GM18507 (cell line): Measurements from ENCODE around the gene UPK3BL2.
"Not testable (repeated sequence)": the region's sequence is repeated elsewhere in the genome, so short reads cannot be mapped to it uniquely, and the experiment has no call there.

Experiments
- DNase-seq: peaks from one replicate; pipeline ENCODE4 v3.0.0; 2011; ENCODE audit warnings: low read depth; ENCODE audit not compliant: insufficient read length; ENCODE audit errors: extremely low spot score
- FAIRE-seq: peaks from 2 replicates; lab custom pipeline; 2011; peaks lifted over from hg19 to GRCh38; lab: Jason Lieb, UNC

Gene UPK3BL2, protein sequence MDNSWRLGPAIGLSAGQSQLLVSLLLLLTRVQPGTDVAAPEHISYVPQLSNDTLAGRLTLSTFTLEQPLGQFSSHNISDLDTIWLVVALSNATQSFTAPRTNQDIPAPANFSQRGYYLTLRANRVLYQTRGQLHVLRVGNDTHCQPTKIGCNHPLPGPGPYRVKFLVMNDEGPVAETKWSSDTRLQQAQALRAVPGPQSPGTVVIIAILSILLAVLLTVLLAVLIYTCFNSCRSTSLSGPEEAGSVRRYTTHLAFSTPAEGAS

DNA sequence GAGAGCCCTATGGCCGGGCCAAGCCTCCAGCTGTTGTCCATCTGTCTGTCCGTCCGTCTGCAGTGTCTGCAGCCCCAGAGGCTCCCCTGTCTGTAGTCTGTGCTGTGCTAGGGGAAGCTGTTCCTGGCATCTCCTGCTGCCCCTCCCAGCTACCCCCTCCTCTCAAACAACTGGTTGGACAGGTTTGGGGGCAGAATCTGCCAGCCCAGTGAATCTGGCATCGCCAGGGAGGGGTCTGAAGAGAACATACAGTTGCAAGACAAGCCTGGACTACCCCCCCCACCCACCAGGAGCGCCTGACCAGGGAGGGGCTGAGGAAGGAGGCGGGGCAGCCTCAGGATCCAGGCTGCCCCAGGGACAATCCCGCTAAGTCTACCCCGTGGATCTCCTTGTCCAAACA is at the start of gene UPK3BL2:
Gene UPK3BL2 (minus strand): TSS at position 101 of the 400 bp plus-strand sequence. CDS start 60 bp downstream, at position 41.
- DNase-seq, FAIRE-seq: not testable (repeated sequence)

DNA sequence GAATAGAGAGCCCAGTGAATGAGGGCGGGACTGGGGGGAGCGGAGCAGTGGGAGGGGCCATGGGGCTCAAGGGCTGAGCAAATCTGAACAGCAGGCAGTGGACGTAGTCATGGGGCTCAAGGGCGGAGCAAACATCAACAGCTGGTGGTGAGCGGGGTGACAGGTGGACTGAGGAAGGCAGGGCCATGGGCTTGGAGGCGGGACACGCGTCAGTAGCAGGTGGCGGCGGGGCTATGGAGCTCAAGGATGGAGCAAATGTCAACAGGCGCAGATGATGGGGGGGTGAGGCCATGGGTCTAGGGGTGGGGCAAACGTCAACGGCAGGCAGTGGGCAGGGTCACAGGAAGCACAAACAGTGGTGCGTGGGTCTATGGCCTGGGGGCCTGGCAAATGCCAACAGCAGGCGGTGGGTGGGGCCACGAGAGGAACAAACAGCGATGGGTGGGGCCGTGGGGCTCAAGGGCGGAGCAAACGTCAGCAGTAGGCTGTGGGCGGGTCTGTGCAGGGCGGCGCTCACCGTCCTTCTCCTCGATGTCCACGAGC is 49.1 kb upstream of the UPK3BL2 start:
- not testable (repeated sequence) for DNase-seq, FAIRE-seq

DNA sequence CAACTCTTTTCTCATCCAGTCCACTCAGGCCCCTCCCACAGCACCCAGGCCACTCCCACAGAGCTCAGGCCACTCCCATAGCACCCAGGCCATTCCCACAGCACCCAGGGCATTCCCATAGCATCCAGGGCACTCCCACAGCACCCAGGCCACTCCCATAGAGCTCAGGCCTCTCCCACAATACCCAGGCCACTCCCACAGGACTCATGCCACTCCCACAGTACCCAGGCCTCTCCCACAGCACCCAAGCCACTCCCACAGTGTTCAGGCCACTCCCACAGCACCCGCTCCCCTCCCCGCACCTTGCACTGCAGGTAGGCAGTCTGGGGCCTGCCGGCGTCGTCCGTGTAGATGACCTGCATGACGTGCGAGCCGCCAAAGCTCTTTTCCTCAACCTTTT is 46.4 kb upstream of the UPK3BL2 start:
- DNase-seq, FAIRE-seq: not testable (repeated sequence)

DNA sequence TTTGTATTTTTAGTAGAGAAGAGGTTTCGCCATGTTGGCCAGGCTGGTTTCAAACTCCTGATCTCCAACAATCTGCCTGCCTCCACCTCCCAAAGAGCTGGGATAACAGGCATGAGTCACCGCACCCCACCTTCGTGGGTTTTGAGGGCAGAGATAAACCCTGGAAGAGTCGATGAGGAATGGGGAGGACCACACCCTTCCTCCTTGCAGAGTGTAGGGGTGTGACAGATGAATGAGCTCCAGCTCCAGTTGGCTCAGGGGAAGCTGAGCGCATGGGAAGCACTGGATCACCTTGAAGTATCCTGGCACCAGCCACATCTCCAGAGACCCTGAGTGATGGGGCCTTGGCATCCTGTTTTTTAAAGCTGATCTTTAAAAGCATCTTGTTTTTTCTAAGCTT is 40.0 kb upstream of the UPK3BL2 start:
- DNase-seq, FAIRE-seq: not testable (repeated sequence)

DNA sequence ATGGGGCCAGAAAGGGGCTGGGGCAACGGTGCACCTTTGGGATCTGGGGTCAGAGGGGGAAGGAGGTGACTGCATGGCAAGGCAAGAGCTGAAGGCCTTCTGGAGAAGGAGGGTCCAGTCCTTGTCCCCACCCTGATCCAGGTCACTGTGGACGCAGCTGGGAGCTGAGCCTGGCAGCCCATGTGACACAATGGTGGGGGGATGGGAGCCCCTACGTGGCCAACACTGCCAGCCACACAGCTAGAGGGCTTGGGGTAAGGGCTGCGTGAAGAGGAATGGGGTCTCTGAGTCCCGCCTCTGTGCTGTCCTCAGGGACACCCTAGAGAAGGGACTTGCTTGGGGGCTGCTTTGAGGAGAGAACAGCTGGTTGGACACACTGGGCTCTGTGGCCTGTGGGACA is 38.2 kb upstream of the UPK3BL2 start:
- DNase-seq, FAIRE-seq: not testable (repeated sequence)

DNA sequence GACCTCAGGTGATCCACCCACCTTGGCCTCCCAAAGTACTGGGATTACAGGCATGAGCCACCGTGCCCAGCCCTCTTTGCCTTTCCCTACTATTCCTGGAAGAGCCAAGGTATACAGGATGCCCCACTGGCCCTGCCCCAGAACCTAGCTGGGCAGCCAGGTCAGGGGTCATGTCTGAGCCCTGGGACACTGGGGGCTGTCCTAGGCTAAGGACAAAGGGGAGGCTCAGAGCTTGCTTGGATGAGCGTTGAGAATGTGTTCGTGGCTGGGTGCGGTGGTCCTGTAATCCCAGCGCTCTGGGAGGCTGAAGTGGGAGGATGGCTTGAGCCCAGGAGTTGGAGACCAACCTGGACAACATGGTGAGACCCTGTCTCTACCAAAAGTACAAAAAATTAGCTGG is 35.0 kb upstream of the UPK3BL2 start:
- not testable (repeated sequence) for FAIRE-seq, DNase-seq

DNA sequence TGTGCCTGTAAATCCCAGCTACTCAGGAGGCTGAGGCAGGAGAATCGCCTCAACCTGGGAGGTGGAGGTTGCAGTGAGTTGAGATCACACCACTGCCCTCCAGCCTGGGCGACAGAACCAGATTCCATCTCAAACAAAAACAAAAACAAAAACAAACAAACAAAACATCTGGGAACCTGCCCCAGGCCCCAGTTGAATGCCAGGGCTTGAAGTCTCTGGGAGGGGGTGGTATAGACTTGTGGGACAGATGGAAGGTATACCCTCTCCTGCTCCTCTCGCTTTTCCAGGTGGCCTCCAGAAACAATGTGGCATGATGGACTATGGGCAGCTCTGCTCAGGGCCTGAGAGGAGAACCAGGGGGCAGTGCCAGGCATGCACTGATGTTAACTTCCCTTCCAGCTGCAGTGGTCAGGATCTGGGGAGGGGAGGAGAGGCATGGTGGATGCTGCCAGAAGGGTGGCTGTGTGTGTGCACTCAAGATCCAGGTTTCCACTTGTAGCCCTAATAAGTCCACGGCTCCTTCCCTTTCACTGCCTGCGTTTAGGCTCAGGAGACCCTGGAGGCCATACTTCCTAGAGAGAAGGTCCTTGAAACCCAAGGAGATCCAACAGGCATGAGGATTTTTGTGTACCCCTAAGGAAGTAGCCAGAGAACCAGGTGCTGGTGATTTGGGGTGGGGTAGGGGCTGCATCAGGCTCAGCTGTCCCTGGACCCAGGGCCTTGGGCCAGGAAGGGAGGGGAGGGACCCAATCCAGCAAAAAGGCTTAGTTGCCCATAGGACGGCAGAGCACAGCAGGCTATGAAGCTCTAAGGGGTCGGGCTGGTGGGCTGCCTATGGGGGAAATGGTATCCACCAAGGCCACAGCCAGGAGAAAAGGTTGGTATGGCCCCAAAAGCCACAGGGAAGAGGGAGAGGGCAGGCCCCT is 34.1 kb upstream of the UPK3BL2 start:
- not testable (repeated sequence) for FAIRE-seq, DNase-seq

DNA sequence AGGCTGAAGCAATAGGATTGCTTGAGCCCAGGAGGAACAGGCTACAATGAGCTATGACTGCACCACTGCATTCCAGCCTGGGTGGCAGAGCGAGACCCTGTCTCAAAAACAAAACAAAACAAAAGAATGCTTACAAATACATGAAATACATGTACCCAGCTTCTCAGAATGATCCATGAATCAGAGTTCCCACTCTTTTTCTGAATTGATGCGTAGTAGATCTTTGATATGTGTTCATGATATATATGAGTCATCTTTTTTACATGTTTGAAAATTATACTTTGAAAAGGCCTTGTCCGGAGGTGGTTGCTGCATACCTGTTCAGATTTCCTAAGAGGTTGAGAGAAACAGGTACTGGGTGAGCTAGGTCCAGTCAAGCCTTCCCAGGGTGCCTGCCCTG is 32.9 kb upstream of the UPK3BL2 start:
- FAIRE-seq, DNase-seq: not testable (repeated sequence)

DNA sequence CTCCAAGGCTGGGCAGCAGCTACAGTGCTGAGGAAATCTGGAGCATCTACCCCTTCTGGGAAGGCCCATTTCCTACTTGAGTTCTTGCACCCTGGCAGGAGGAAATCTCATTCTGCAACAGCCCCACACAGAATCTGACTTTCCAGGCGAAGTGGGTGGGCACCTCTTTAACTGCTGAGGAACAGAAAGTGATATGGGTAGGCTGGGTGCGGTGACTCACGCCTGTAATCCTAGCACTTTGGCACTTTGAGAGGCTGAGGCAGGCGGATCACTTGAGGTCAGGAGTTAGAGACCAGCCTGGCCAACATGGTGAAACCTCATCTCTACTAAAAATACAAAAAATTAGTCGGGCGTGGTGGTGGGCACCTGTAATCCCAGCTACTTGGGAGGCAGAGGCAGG is 31.1 kb upstream of the UPK3BL2 start:
- not testable (repeated sequence) for DNase-seq, FAIRE-seq

DNA sequence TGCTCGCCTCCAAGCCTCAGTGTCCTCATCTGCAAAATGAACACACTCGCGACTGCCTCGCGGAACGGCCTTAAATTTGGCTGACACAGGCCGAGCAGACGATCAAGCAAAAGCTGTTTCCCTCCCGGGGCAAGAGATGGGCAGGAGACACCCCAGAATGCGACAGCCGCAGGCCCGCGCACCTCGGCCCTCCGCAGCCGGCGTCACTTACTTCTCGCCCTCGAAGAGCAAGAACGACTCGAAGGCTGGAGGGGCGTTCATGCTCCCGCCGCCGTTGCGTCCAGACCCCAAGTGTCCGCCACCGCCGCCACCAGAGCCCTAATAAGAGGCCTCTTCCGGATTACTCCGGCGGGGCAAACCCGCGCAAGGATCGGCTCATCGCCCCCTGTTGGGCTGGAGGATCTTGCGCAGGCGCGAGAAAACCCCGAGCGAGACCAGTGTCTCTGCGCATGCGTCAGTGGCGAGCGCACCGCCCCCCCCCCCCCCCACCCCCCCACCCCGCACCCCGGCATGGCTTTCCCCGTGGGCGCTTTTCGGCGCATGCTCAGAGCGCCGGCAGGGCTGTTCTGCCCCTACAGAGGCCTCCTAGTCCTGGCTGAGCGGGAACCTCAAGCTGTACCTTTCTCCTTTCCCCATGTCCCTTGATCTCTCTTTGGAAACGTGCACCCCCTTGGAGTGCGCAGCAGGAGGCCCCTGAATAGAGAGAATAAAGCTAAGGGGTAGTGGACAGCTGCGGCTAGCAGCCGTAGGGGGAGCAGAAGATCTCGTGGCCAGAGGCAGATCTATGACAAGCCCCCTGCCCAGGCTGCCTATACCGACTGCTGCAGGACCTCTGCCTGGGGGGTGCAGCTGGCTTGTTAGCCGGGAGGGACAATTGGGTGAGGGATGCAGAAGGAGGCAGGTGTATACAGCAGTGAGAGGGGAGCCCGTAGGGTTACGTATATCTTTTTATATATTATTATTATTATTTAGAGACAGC is 29.1 kb upstream of the UPK3BL2 start, which contains the start of gene POLR2J3:
Gene POLR2J3 (minus strand): TSS at position 323 of the 979 bp plus-strand sequence. CDS start 62 bp downstream, at position 261.
- DNase-seq, FAIRE-seq: not testable (repeated sequence)

DNA sequence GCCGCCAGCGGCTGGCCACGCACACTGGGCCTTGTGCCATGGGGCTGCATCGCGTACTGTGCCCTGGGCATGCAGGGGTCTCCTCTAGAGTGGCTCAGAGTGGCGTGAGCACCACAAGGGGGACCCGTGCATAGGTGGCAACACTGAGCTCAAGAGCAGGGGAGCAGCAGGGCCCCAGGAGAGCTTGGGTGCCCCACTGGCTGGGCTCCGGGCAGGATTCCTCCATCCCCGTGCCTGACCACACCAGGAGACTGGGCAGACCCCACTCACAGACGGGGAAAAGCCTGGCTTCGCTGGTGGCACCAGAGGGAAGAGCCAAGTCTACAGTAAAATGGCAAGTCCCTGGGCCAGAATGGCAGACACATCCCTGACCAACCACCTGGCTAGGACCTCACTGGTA is 25.1 kb upstream of the UPK3BL2 start:
- DNase-seq, FAIRE-seq: not testable (repeated sequence)

DNA sequence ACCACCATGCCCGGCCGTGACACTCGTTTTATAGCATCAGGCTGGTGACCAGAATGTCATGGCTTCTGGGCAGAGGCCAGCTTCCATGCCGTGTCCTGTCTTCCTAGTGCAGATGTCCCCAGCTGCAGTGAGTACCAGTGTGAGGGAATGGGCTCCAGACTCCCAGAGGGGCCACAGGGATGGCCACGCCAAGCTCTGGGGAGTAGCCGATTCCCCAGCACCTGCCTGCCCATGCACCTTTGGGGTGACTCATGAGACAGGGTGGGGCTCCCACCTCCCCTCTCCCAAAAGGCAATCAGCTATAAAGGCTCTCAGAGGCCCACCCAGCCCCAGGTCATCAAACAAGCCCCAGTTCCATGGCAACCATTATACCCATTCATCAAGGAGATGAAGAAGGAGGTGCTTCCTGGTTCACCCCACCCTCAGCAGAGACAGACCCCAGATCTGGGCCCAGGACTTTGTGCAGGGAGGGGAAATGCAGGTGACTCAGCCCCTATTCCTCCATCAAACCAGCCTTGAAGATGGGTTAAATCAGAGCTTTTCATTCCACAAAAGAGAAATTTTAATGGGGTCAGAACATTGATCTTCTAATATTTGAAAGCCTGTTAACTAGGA is 7.4 kb upstream of the UPK3BL2 start, which contains the start of gene SPDYE2:
Gene SPDYE2 (plus strand): TSS at position 419 of the 615 bp plus-strand sequence. CDS start 2,030 bp downstream, outside the sequence.
- DNase-seq, FAIRE-seq: not testable (repeated sequence)

DNA sequence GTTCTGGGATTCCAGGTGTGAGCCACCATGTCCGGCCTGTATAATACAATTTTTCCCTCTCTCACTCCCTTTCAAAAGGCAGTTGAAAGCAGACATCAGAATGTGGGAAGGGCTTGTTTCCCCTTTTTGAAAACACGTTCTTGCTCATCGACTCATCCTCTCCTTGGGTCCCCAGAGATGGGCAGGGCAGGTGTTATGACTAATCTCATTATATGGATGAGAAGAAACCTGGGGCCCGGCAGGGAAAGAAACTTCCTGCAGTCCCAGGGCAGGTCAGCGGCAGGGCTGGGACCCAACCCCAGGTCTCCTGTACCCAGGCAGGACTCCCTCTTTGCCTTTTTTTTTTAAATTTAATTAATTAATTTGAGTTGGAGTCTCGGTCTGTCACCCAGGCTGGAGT is 2.9 kb upstream of the UPK3BL2 start:
- FAIRE-seq, DNase-seq: not testable (repeated sequence)

DNA sequence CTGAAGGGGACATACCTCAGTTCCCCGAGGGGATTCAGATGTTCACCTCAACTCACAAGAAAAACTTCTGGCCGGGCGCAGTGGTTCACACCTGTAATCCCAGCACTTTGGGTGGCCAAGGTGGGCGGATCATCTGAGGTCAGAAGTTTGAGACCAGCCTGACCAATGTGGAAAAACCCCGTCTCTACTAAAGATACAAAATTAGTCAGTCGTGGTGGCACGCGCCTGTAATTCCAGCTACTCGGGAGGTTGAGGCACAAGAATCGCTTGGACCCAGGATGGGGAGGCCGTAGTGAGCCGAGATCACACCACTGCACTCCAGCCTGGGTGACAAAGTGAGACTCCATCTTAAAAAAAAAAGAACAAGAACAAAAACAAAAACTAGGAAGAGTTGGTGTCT is 1.8 kb upstream of the UPK3BL2 start:
- not testable (repeated sequence) for FAIRE-seq, DNase-seq

DNA sequence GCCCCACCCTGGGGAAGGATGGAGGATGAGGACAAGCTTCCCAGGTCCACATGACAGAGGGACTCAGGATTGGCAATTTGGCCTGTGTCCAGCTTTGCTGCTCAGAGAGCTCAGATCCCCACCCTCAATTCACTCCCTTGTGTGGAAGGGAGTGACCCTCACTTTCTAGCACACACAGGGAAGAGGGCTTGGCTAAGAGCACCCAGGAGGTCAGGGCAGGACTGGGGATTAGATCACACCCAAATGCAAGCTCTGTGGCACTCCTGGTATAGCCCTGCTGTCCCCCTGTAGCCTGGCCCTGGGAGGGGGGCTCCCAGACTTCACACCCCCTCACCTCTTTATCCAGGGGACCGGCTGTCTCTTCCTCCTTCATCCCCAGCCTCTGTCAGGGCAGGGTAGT is 876 bp upstream of the UPK3BL2 start:
- not testable (repeated sequence) for DNase-seq, FAIRE-seq

DNA sequence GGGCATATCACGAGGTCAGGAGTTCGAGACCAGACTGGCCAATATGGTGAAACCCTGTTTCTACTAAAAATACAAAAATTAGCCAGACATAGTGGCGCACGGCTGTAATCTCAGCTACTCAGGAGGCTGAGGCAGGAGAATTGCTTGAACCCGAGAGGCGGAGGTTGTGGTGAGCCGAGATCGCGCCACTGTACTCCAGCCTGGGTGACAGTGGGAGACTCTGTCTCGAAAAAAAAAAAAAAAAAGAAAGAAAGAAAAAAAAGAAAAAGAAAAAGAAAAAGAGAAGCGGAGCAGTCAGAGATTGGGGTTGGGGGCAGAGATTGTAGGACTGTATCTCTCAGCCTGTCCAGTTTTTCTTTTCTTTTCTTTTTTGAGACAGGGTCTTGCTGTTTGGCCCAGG is 725 bp downstream of the UPK3BL2 start:
- not testable (repeated sequence) for FAIRE-seq, DNase-seq

DNA sequence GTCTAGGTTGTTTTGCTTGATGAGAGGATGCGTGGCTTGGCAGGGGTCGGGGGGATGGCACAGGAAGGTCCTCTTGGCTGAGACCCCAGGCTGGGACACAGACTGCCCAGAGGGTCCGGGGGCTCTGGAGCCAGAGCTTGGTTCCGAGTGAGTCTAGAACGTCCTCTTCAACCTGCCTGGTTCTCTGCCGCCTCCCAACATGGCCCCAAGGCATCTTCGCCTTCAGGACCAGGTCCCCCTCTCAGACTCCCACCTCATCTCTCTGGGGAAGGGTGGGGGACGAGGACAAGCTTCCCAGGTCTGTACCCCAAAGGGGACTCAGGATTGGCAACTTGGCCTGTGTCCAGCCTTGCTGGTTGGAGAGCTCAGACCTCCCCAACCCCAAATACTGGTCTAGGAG is 1.4 kb downstream of the UPK3BL2 start:
- FAIRE-seq = not testable (repeated sequence)

DNA sequence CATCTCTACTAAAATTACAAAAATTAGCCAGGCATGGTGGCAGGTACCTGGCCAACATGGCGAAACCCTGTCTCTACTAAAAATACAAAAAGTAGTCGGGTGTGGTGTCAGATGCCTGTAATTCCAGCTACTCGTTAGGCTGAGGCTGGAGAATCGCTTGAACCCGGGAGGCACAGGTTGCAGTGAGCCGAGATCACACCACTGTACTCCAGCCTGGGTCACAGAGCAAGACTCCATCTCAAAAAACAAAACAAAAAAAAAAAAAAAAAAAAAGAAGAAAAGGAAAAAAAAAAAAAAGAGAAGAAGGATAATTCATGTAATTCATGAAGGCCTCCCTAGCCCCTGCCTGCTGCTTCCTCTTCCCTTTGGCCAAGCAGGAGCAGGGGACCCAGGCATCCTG is 2.9 kb downstream of the UPK3BL2 start:
- FAIRE-seq, DNase-seq: not testable (repeated sequence)

More for the DNA sequence above, 1.4 kb downstream of the UPK3BL2 start:
- DNase-seq = not testable (repeated sequence)
